WTC11 (cell line): ENCODE measurements around the gene LHFPL6. TPM values are rescaled to one million over a fixed set of nuclear protein-coding genes. Genes with fewer than 3 reads are reported as not detected.

ENCODE experiments used
- ATAC-seq: fragments of 200-7000 bp; cut with Tn5 transposase; 2 replicates; pipeline ENCODE4 v1.10.0; 2021; ENCODE audit warnings: mild to moderate bottlenecking, moderate library complexity
- CTCF ChIA-PET: fragments of 300-600 bp; sonication (Branson Sonifier 250); formaldehyde crosslinking; loops from one replicate; lab custom pipeline; 2021; ENCODE audit warnings: antibody characterized with exemption; lab: Charles Lee
- POLR2A ChIA-PET: fragments of 350-600 bp; sonication (Branson Sonifier 250); formaldehyde crosslinking; loops from one replicate; lab custom pipeline; 2021; ENCODE audit warnings: antibody characterized with exemption; lab: Charles Lee
- DNase-seq: peaks from one replicate; pipeline ENCODE4 v3.0.0; 2021; ENCODE audit warnings: low spot score
- H3K27ac Mint-ChIP-seq: 2 replicates; pipeline ENCODE4 v1.8.0; 2021; ENCODE audit warnings: mixed read lengths
- H3K27me3 Mint-ChIP-seq: 2 replicates; pipeline ENCODE4 v1.8.0; 2021; ENCODE audit warnings: low read depth, mild to moderate bottlenecking, moderate library complexity, mixed read lengths
- H3K36me3 Mint-ChIP-seq: 2 replicates; pipeline ENCODE4 v1.8.0; 2021; ENCODE audit warnings: mixed read lengths
- H3K4me1 Mint-ChIP-seq: 2 replicates; pipeline ENCODE4 v1.8.0; 2022; ENCODE audit warnings: mixed read lengths
- H3K4me3 Mint-ChIP-seq: 2 replicates; pipeline ENCODE4 v1.8.0; 2021; ENCODE audit warnings: mild to moderate bottlenecking, moderate library complexity, mixed read lengths
- H3K9me3 Mint-ChIP-seq: 2 replicates; pipeline ENCODE4 v1.8.0; 2021; ENCODE audit warnings: mixed read lengths
- E2F4 ChIP-seq: sonication (generic); formaldehyde crosslinking; IDR thresholded peaks from 2 replicates; pipeline ENCODE4 v1.8.1; 2022; ENCODE audit warnings: low read depth, mild to moderate bottlenecking, moderate library complexity, missing genetic modification reagents, borderline replicate concordance
- FOXP4 ChIP-seq: sonication (generic); formaldehyde crosslinking; IDR thresholded peaks from 2 replicates; pipeline ENCODE4 v1.8.0; 2022; ENCODE audit warnings: mild to moderate bottlenecking, missing genetic modification reagents
- GTF2I ChIP-seq: fragments of 250-450 bp; sonication (Bioruptor Pico); conservative IDR thresholded peaks from 2 replicates; pipeline ENCODE4 v1.4.0; 2021; ENCODE audit warnings: mild to moderate bottlenecking
- MYBL2 ChIP-seq: sonication (generic); formaldehyde crosslinking; IDR thresholded peaks from 2 replicates; pipeline ENCODE4 v1.8.1; 2023; ENCODE audit warnings: mild to moderate bottlenecking, moderate library complexity, missing genetic modification reagents
- NR3C1 ChIP-seq: sonication (generic); formaldehyde crosslinking; conservative IDR thresholded peaks from 2 replicates; pipeline ENCODE4 v1.8.1; 2023; ENCODE audit warnings: low read depth, mild to moderate bottlenecking, missing genetic modification reagents
- PRRX2 ChIP-seq: fragments of 250-450 bp; sonication (Bioruptor Pico); IDR thresholded peaks from 2 replicates; pipeline ENCODE4 v1.8.0; 2021; ENCODE audit warnings: mild to moderate bottlenecking
- SOX15 ChIP-seq: fragments of 250-450 bp; sonication (Bioruptor Pico); IDR thresholded peaks from 2 replicates; pipeline ENCODE4 v1.9.0; 2021; ENCODE audit warnings: mild to moderate bottlenecking
- STAT6 ChIP-seq: sonication (generic); formaldehyde crosslinking; conservative IDR thresholded peaks from 2 replicates; pipeline ENCODE4 v1.8.1; 2023; ENCODE audit warnings: mild to moderate bottlenecking, low read depth, missing genetic modification reagents, moderate library complexity
- ZNF121 ChIP-seq: sonication (generic); formaldehyde crosslinking; IDR thresholded peaks from 2 replicates; pipeline ENCODE4 v1.8.0; 2023; ENCODE audit warnings: missing genetic modification reagents
- ZNF317 ChIP-seq: sonication (generic); formaldehyde crosslinking; IDR thresholded peaks from 2 replicates; pipeline ENCODE4 v1.8.1; 2023; ENCODE audit warnings: low read depth, mild to moderate bottlenecking, moderate library complexity, missing genetic modification reagents, borderline replicate concordance
- ZNF396 ChIP-seq: fragments of 250-450 bp; sonication (Bioruptor Pico); IDR thresholded peaks from 2 replicates; pipeline ENCODE4 v1.8.0; 2021; ENCODE audit warnings: mild to moderate bottlenecking, moderate library complexity, borderline replicate concordance
- total RNA-seq: library from RNA; stranded (reverse); gene quantifications from 3 replicates; pipeline ENCODE4 v1.2.3, GENCODE V29; 2021
- TF ChIP-seq, protein P1 (sequence below): sonication (generic); formaldehyde crosslinking; IDR thresholded peaks from 2 replicates; pipeline ENCODE4 v1.8.0; 2023; ENCODE audit warnings: missing genetic modification reagents
- TF ChIP-seq, protein P2 (sequence below): sonication (generic); formaldehyde crosslinking; IDR thresholded peaks from 2 replicates; pipeline ENCODE4 v1.8.1; 2023; ENCODE audit warnings: mild to moderate bottlenecking, missing genetic modification reagents

LHFPL6 gene
- total RNA-seq, 1 experiment from 2014 or later, result 4.5 TPM

DNA sequence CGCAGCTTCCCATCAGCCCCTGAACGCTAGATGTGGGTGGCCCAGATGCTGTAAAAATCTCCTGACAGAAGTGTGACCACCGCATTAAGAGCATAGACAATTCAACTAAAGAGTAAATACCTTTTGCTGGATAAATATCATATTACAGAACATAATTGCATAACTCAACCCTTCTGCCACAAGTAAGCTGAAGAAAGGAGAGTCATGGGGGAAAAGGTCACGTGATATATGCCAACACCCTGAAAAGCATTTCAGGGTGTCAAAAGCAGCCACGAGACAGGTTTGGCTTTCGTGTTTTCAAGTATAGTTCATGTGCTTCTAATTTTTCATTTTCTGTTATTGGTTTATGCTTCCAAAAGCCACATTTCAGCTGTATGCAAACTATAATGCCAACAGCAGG is 71.3 kb downstream of the LHFPL6 start (continued):
- no peak for TF ChIP-seq STAT6 (CRISPR knock-in tag)

DNA sequence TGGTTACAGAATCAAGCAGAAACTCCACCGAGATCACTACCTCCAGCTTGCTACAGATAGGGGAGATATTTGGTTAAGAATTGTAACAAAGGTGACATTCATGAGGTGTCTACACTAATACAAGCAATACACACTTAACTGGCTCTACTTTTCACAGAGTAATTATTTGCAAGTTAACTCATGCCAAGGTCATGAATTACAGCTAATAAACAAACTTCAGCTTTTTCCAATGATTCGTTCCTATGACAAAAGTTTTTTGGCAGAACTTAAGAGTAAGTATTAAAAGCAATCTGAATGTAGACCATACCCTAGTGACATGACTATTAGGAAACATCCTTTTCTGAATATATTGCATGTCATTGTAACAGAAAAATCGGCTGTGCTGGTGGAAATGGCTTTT is 72.1 kb downstream of the LHFPL6 start:
- Mint-ChIP-seq H3K4me3 (no peak overlapping the region), H3K9me3 (no peaks in the 10 kb centered on the region), H3K27me3 (no peaks in the 10 kb centered on the region), H3K4me1 (peaks cover 6% of the 10 kb centered on the region), H3K27ac (no peak overlapping the region), H3K36me3 (no peaks in the 10 kb centered on the region)
- POLR2A ChIA-PET, result no interaction called here
- DNase-seq (no peak), ATAC-seq (no peak)
- CTCF ChIA-PET, result no interaction called here
- TF ChIP-seq SOX15 (no peak), E2F4 (CRISPR knock-in tag) (no peak), ZNF317 (CRISPR knock-in tag) (no peak), ZNF396 (CRISPR knock-in tag) (no peak), MYBL2 (CRISPR knock-in tag) (no peak), NR3C1 (no peak), PRRX2 (CRISPR knock-in tag) (no peak), FOXP4 (CRISPR knock-in tag) (no peak)
- TF ChIP-seq, protein P1, sequence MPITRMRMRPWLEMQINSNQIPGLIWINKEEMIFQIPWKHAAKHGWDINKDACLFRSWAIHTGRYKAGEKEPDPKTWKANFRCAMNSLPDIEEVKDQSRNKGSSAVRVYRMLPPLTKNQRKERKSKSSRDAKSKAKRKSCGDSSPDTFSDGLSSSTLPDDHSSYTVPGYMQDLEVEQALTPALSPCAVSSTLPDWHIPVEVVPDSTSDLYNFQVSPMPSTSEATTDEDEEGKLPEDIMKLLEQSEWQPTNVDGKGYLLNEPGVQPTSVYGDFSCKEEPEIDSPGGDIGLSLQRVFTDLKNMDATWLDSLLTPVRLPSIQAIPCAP (CRISPR knock-in tag), result no peak

DNA sequence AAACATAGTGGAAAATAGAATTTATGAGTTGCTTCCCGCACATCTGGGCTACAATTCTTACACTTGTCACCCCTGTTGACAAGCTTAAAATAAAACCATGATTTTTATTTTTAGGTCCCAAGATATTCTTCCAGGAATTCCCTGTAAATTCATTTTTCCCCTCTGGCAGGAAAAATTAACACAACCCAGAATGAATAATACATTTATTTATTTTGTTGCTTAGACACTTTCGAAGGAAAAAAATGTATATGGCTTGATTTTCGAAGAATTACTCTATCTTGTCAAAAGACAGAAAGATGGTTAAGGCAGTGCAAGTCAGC is 74.4 kb downstream of the LHFPL6 start:
- DNase-seq, result no peak
- Mint-ChIP-seq H3K4me1 (peaks cover 6% of the 10 kb centered on the region), H3K27ac (no peak overlapping the region), H3K36me3 (no peaks in the 10 kb centered on the region), H3K27me3 (no peaks in the 10 kb centered on the region), H3K4me3 (no peak overlapping the region), H3K9me3 (no peaks in the 10 kb centered on the region)
- ChIA-PET POLR2A (no interaction called here), CTCF (no interaction called here)
- TF ChIP-seq GTF2I (CRISPR knock-in tag) (no peak), ZNF121 (CRISPR knock-in tag) (no peak)
- TF ChIP-seq, protein P2, sequence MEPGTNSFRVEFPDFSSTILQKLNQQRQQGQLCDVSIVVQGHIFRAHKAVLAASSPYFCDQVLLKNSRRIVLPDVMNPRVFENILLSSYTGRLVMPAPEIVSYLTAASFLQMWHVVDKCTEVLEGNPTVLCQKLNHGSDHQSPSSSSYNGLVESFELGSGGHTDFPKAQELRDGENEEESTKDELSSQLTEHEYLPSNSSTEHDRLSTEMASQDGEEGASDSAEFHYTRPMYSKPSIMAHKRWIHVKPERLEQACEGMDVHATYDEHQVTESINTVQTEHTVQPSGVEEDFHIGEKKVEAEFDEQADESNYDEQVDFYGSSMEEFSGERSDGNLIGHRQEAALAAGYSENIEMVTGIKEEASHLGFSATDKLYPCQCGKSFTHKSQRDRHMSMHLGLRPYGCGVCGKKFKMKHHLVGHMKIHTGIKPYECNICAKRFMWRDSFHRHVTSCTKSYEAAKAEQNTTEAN (CRISPR knock-in tag), result no peak
- no peak for ATAC-seq
